GM12892 (cell line): Measurements from ENCODE around the gene POLR2I.

ENCODE experiments used
- POLR2A ChIP-seq: IDR thresholded peaks from 2 replicates; pipeline ENCODE4 v1.6.1; 2011; ENCODE audit warnings: low read depth, low read length, control low read depth
- POLR2AphosphoS5 ChIP-seq: IDR thresholded peaks from 2 replicates; pipeline ENCODE4 v1.6.1; 2011; ENCODE audit warnings: low read depth, low read length, control low read depth

DNA sequence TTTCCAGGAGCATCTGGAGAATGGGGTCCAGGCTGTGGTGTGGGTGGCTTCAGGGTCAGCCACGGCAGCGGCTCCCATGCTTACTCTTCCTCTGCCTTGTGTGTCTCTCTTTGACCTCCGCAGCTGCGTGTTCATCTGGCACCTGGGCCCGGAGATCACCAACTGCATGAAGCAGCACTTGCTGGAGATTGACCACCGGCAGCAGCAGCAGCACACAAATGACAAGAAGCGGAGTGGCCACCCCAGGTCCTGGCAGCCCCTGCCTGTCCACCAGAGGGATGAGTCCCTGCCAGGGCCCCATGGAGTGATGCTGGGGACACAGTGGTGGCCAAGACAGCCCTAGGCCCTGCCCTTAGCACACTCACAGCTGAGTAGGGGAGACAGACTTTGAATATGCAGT is 22.1 kb downstream of the POLR2I start:
- no peak for TF ChIP-seq POLR2A
- TF ChIP-seq POLR2AphosphoS5: no peak
